Measurements from ENCODE around the gene CRMP1. TPM values are rescaled to one million over a fixed set of nuclear protein-coding genes. Genes with fewer than 3 reads are reported as not detected.
"Not testable (repeated sequence)": the region's sequence is repeated elsewhere in the genome, so short reads cannot be mapped to it uniquely, and the experiment has no call there.

CRMP1 gene
- total RNA-seq, 2 donors from 2014 or later = not detected

GRCh38 chr4:5874811-5875449 lies 18.0 kb downstream of the CRMP1 start:
- no peak overlapping the region for H3K4me3 Mint-ChIP-seq
- ATAC-seq (replicated peaks in 1 of 2) (no peak), DNase-seq (no peak)
- no peak overlapping the region for H3K27ac Mint-ChIP-seq
- H3K27me3 Mint-ChIP-seq (ENCODE audit: low read depth) = peaks cover 25% of the 10 kb centered on the region
- H3K9me3 Mint-ChIP-seq = peaks cover 0 to 3% of the 10 kb centered on the region in 2 donors
- H3K36me3 Mint-ChIP-seq (ENCODE audit: insufficient read depth in 2 of 2) = no peaks in the 10 kb centered on the region
- no peaks in the 10 kb centered on the region for H3K4me1 Mint-ChIP-seq (ENCODE audit: low read depth)

- Mint-ChIP-seq H3K36me3 (ENCODE audit: insufficient read depth in 2 of 2) (no peaks in the 10 kb centered on the region), H3K9me3 (peaks cover 0 to 3% of the 10 kb centered on the region in 2 donors), H3K27me3 (ENCODE audit: low read depth) (peaks cover 33% of the 10 kb centered on the region), H3K4me1 (ENCODE audit: low read depth) (peaks cover 17% of the 10 kb centered on the region), H3K27ac (no peak overlapping the region), H3K4me3 (no peak overlapping the region)
- DNase-seq = no peak
- ATAC-seq (replicated peaks in 1 of 2) = no peak
Observed at GRCh38 chr4:5870701-5871100, 22.2 kb downstream of the CRMP1 start.

GRCh38 chr4:5869966-5870619 lies 22.8 kb downstream of the CRMP1 start:
- Mint-ChIP-seq H3K36me3 (ENCODE audit: insufficient read depth in 2 of 2) (no peaks in the 10 kb centered on the region), H3K9me3 (peaks cover 0 to 2% of the 10 kb centered on the region in 2 donors), H3K4me1 (ENCODE audit: low read depth) (peaks cover 19% of the 10 kb centered on the region), H3K27me3 (ENCODE audit: low read depth) (peaks cover 33% of the 10 kb centered on the region), H3K27ac (no peak overlapping the region), H3K4me3 (no peak overlapping the region)
- no peak for ATAC-seq (replicated peaks in 1 of 2)
- no peak for DNase-seq

DNA sequence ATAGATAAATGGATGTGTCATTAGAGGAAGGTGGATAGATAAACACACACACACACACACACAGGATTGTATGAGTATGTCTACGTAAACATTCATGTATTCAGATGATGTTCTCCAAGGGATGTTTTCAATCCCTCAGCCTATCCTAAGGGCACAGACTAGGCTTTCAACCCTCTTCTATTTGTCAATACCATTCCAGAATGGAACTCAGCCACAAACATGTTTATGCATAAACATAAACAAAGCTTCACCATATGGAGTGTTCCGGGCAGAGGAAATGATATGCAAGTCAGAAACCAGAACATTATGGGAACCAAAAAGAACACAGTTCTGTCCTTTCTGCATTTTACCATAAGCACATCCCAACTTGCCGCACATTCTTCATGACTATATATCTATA lies 25.0 kb downstream of the CRMP1 start:
- DNase-seq (no peak), ATAC-seq (replicated peaks in 1 of 2) (no peak)
- H3K36me3 Mint-ChIP-seq (ENCODE audit: insufficient read depth in 2 of 2) = no peaks in the 10 kb centered on the region
- no peak overlapping the region for H3K27ac Mint-ChIP-seq
- no peaks in the 10 kb centered on the region for H3K9me3 Mint-ChIP-seq
- peaks cover 34% of the 10 kb centered on the region for H3K4me1 Mint-ChIP-seq (ENCODE audit: low read depth)
- H3K4me3 Mint-ChIP-seq = no peak overlapping the region
- peaks cover 27% of the 10 kb centered on the region for H3K27me3 Mint-ChIP-seq (ENCODE audit: low read depth)

- peaks cover 34% of the 10 kb centered on the region for H3K4me1 Mint-ChIP-seq (ENCODE audit: low read depth)
- ATAC-seq (replicated peaks in 1 of 2) (no peak), DNase-seq (no peak)
- H3K27ac Mint-ChIP-seq = peak overlapping the region; percentile 38
- H3K9me3 Mint-ChIP-seq = no peaks in the 10 kb centered on the region
- peak overlapping the region; percentile 3 to 57 for H3K4me3 Mint-ChIP-seq
- H3K27me3 Mint-ChIP-seq (ENCODE audit: low read depth) = peaks cover 30% of the 10 kb centered on the region
- H3K36me3 Mint-ChIP-seq (ENCODE audit: insufficient read depth in 2 of 2) = no peaks in the 10 kb centered on the region
Observed at GRCh38 chr4:5866841-5867813, 25.8 kb downstream of the CRMP1 start.

- Mint-ChIP-seq H3K27me3 (ENCODE audit: low read depth) (peaks cover 25% of the 10 kb centered on the region), H3K36me3 (ENCODE audit: insufficient read depth in 2 of 2) (no peaks in the 10 kb centered on the region), H3K4me3 (peak overlapping the region in 1 of 2 donors; percentile 34), H3K27ac (no peak overlapping the region), H3K9me3 (no peaks in the 10 kb centered on the region), H3K4me1 (ENCODE audit: low read depth) (peaks cover 34% of the 10 kb centered on the region)
- ATAC-seq (replicated peaks in 1 of 2) = peak; percentile 42 to 45
- peak; percentile 25 for DNase-seq
Observed at GRCh38 chr4:5865896-5866599, 26.8 kb downstream of the CRMP1 start.

- peaks cover 34% of the 10 kb centered on the region for H3K4me1 Mint-ChIP-seq (ENCODE audit: low read depth)
- peaks cover 16% of the 10 kb centered on the region for H3K27me3 Mint-ChIP-seq (ENCODE audit: low read depth)
- peak overlapping the region in 1 of 2 donors; percentile 48 for H3K4me3 Mint-ChIP-seq
Observed at GRCh38 chr4:5863461-5864113, 29.3 kb downstream of the CRMP1 start.

GRCh38 chr4:5858020-5858769 lies 34.7 kb downstream of the CRMP1 start:
- Mint-ChIP-seq H3K27ac (no peak overlapping the region), H3K4me3 (no peak overlapping the region), H3K9me3 (no peaks in the 10 kb centered on the region), H3K27me3 (ENCODE audit: low read depth) (peaks cover 7% of the 10 kb centered on the region), H3K36me3 (ENCODE audit: insufficient read depth in 2 of 2) (no peaks in the 10 kb centered on the region), H3K4me1 (ENCODE audit: low read depth) (peaks cover 1% of the 10 kb centered on the region)
- no peak for DNase-seq
- ATAC-seq (replicated peaks in 1 of 2) = no peak

More at GRCh38 chr4:5863461-5864113, 29.3 kb downstream of the CRMP1 start:
- Mint-ChIP-seq H3K9me3 (no peaks in the 10 kb centered on the region), H3K27ac (no peak overlapping the region), H3K36me3 (ENCODE audit: insufficient read depth in 2 of 2) (no peaks in the 10 kb centered on the region)
- peak; percentile 93 to 95 for ATAC-seq (replicated peaks in 1 of 2)
- DNase-seq = peak; percentile 76 to 80

DNA sequence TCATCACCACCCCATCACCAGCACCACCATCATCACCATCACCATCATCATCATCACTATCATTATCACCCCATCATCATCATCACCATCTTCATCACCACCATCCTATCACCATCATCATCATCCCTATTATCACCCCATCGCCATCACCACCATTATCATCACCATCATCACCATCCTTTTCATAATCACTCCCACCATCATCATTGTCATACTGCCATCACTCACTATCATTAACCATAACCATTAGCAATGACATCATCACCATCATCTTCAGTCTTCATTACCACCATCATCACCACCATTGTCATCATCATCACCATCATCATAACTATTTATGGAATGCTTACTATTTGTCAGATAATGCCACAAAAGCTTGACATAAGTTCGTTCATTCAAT lies 35.7 kb downstream of the CRMP1 start:
- Mint-ChIP-seq H3K36me3 (ENCODE audit: insufficient read depth in 2 of 2) (no peaks in the 10 kb centered on the region), H3K4me1 (ENCODE audit: low read depth) (no peaks in the 10 kb centered on the region), H3K27me3 (ENCODE audit: low read depth) (peaks cover 4% of the 10 kb centered on the region), H3K4me3 (no peak overlapping the region), H3K9me3 (no peaks in the 10 kb centered on the region), H3K27ac (no peak overlapping the region)
- DNase-seq = no peak
- no peak for ATAC-seq (replicated peaks in 1 of 2)

DNA sequence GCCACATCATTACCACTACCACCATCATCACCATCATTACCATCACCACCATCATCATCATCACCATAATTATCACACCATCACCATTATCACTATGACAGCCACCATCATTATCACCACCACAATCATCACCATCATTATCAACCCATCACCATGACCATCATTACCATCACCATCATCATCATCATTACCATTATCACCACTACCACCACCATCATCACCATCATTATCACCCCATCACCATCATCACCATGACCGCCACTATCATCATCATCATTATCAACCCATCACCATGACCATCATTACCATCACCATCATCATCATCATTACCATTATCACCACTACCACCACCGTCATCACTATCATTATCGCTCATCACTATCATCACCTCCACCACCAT lies 36.5 kb downstream of the CRMP1 start:
- H3K4me1 Mint-ChIP-seq (ENCODE audit: low read depth); H3K27me3 Mint-ChIP-seq (ENCODE audit: low read depth); DNase-seq; H3K27ac Mint-ChIP-seq; ATAC-seq (replicated peaks in 1 of 2); H3K4me3 Mint-ChIP-seq; H3K9me3 Mint-ChIP-seq; H3K36me3 Mint-ChIP-seq (ENCODE audit: insufficient read depth in 2 of 2): not testable (repeated sequence)

GRCh38 chr4:5854929-5855328 lies 38.0 kb downstream of the CRMP1 start:
- no peaks in the 10 kb centered on the region for H3K4me1 Mint-ChIP-seq (ENCODE audit: low read depth)
- H3K27me3 Mint-ChIP-seq (ENCODE audit: low read depth) = peaks cover 8% of the 10 kb centered on the region
- H3K9me3 Mint-ChIP-seq = no peaks in the 10 kb centered on the region
- no peak for DNase-seq
- no peak for ATAC-seq (replicated peaks in 1 of 2)
- H3K36me3 Mint-ChIP-seq (ENCODE audit: insufficient read depth in 2 of 2) = no peaks in the 10 kb centered on the region
- H3K4me3 Mint-ChIP-seq = no peak overlapping the region
- H3K27ac Mint-ChIP-seq = no peak overlapping the region

Measured in activated T-cell treated with anti-CD3 and anti-CD28 coated beads, Interleukin-2, amount 50 U/mL, for 72 hours (primary cell).